Stimulated activated CD4-positive, alpha-beta T cell treated with anti-CD3 and anti-CD28 coated beads, Interleukin-2, amount 100 ng/mL, for 4 hours (primary cell): ENCODE measurements around the gene TBC1D20.
"Not testable (repeated sequence)": the region's sequence is repeated elsewhere in the genome, so short reads cannot be mapped to it uniquely, and the experiment has no call there.

Experiments
- DNase-seq: peaks from one replicate; pipeline ENCODE4 v3.0.0-alpha.2; 2020; ENCODE audit warnings: low read depth

The TBC1D20 gene, protein sequence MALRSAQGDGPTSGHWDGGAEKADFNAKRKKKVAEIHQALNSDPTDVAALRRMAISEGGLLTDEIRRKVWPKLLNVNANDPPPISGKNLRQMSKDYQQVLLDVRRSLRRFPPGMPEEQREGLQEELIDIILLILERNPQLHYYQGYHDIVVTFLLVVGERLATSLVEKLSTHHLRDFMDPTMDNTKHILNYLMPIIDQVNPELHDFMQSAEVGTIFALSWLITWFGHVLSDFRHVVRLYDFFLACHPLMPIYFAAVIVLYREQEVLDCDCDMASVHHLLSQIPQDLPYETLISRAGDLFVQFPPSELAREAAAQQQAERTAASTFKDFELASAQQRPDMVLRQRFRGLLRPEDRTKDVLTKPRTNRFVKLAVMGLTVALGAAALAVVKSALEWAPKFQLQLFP

DNA sequence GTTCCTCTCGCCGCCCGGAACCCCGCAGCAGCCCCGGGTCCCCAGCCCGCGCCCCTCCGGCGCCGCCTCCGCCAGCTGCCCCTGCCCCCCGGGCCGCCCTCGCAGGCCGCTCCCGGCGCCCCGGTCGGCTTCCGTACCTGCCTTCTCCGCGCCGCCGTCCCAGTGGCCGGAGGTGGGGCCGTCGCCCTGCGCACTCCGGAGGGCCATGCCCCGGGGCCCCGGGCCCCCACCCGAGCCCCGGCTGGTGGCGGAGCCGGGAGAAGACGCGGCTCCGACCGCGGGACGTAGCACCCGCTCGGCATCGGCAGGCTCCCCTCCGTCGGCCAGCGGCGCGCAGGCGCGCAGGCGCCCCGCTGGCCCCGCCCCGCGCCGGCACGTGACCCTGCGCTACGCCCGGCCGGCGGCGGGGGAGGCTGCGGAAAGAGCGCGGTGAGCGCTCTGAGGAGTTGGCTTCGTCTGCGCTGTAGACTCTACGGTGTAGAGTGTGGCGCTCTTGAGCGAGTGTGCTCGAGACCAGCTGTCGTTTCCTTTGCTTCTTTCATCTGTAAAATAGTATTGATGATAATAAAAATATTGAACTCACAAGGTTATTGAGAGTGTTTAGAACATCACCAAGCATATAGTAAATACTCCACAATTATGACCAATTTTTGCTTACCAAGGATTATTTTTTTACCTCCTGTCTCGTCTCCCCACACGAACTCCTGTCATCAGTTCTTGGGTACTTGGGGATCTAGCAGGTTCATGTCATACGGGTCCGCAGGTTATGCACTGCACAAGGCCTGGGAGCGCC, at the start of gene TBC1D20:
TSS of gene TBC1D20 (minus strand) at position 335 of the 793 bp plus-strand sequence. CDS start at position 207, 128 bp downstream.
- DNase-seq = peak; percentile 81

DNA sequence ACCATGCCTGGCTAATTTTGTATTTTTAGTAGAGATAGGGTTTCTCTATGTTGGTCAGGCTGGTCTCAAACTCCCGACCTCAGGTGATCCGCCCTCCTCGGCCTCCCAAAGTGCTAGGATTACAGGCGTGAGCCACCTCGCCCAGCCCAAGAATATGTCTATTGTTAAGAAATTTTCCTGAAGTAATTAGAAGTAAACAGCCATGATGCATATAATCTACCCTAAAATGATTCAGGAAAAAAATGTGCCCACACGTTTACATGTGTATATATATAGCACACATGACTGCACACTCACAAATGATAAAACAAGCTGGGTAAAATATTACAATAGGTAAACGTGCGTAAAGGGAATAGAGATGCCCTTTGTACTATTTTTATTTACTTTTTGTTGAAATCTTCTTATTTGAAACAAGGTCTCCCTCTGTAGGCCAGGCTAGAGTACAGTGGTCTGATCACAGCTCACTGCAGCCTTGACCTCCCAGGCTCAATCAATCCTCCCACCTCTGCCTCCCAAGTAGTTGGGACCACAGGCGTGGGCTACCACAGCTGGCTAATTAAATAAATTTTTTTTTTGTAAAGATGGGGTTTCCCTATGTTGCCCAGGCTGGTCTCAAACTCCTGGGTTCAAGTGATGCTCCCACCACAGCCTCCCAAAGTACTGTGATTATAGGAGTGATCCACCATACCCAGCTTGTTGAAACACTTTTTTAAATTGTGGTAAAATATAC, 48.2 kb upstream of the TBC1D20 start:
- not testable (repeated sequence) for DNase-seq

DNA sequence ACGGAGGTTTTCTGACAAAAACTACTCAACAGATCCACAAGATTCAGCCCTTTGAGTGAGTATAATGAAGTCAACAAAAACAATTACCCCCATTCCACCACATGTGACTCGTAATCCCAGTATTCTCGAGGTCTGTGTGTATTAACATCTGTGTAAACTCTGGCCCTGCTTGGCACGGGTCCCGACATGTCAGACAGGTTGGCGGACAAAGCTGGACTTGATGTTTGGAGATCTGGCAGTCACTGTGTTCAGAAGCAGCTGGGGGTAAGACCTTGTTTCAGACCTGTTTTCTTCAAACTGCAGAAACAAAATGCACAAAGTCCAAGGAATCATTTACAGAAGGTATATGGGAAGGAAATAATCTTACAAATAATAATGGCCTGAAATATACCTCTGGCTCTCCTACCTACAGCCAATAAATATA, 46.0 kb upstream of the TBC1D20 start:
- DNase-seq = not testable (repeated sequence)

DNA sequence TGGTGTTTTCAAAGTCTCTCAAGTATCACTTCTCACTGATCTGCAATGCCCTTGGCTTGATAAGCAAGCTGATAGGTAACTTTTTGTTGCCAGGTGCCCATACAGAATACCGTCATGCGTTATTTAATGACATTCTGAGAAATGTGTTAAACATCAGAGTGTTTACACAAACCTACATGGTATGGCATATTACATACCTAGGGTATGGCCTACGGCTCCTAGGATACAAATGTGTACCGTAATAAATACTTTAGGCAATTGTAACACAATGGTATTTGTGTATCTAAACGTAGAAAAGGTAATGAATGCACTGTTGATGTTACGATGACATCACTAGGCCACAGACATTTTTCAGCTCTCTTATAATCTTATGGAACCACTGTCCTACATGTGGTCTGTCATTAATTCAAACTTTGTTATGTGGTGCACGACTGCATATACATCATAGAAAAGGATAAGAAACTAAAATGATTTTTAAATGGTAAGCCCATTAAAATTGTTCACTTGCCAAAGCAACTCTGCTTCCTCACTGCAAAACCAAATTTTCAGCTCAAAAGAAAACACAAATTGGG, 45.5 kb upstream of the TBC1D20 start:
- no peak for DNase-seq

DNA sequence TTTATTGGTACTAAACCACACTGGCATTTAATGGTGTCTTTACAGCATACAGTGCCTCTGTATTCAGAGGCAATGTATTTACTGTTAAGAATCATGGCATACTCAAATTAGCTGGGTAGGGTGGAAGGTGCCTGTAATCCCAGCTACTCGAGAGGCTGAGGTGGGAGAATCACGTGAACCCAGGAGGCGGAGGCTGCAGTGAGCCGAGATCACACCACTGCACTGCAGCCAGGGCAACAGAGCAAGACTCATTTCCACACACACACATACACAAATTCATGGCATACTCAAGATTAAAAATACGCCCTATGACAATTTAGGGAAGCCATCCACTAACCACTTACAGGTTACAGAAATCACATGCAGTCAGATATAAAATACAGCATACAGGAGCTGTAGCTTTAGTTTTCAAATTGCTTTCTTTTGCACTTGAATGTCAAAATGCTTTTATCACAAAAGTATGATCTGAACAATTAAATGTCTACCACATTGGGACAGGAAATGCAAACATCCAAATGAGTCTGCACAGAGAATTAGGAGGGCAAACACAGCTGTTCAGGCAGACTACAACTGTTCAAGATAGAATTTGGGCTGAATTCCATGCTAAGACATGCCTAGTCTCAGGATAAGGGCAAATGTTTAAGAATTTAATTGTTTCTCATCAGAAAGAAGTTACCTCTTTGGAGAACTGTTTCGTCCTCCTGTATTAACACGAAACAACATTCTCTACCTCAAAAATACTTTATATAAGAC, 44.8 kb upstream of the TBC1D20 start:
- DNase-seq = no peak

DNA sequence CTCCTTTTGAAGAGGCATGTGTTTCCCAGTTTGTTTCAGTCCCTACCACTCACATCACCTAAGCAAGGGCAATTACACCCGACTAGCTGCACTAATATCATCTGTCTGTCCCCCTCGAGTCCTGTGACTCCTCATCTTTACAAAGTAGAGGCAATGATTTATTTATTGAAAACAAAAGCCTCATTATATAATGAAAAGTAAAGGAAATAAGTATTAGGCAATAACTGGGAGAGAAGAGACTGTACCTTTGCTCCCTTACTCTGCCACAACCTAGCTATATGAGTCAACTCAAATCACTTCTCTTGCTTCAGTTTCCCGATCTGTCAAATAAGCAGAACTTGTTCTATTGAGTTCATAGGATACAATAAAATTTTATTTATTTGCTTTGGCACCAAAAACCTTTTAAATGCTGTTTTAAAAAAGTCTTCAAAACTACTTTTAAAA, 42.3 kb upstream of the TBC1D20 start:
- DNase-seq = no peak

DNA sequence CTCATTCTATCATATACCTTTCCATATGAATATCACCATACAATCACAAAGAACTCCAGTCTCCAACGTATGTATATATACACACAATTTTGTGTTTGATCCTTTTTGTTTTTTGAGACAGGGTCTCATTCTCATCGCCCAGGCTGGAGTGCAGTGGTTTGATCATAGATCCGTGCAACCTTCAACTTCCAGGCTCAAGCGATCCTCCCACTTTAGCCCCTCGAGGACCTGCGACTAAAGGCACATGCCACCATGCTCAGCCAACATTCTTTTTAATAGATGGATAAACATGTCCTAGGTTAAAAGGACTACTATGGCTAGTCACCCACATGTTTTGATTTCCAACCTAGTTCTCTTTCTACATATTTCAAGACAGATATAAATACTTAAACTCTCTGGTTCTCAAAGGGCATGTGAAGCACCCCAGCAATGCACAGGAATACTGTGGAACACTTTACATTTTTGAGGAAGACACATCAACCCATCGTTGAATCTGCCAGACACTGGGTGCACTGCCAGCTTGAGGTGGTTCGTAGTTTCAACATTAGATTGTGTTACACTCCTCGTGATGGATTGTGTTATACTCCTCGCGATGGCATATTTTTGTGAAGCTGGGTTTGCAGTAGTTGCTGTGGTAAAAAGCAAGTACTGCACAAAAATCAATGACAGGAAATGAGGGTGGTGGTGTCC, 40.9 kb upstream of the TBC1D20 start:
- no peak for DNase-seq

DNA sequence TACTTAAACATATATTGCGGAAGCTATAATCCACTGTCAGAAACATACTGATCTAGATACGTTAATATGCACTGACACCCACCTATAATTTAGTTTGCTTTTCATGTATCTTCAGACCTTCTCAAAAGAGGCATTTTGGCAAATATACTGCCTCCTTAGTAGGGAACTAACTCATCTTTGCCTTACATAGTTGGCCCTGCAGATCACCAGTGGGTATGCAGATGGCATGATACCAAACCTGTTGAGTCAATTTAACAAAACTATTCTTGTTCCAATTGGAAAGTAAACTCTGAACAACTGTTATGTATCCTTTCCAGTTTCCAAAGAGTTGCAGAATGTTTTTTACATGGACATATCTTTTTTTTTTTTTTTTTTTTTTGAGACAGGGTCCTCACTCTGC, 35.6 kb upstream of the TBC1D20 start:
- DNase-seq = no peak

DNA sequence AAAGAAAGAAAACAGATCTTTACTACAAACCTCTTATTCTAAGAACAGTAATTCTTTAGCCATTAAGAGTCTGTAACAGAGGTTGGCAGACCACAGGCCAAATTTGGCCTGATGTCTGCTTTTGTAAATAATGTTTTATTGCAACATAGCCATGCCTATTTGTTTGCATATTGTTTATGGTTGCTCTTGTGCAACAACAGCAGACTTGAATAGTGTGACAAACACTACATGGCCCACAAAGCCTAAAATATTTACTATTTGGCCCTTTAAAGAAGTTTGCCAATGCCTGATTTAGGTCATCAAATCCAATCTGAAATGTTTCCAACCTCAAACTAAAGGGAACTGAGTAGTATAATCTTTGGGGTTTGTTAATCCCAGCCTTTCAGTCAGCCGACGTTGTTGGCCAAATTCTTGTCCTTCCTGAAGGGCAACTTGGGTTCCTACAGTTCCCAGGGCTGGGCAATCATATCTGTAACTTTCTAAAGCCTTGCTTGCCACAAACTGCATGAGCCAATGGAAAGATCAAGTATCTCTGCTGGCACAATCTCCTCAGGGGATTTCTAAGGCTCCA, 33.9 kb upstream of the TBC1D20 start:
- no peak for DNase-seq

DNA sequence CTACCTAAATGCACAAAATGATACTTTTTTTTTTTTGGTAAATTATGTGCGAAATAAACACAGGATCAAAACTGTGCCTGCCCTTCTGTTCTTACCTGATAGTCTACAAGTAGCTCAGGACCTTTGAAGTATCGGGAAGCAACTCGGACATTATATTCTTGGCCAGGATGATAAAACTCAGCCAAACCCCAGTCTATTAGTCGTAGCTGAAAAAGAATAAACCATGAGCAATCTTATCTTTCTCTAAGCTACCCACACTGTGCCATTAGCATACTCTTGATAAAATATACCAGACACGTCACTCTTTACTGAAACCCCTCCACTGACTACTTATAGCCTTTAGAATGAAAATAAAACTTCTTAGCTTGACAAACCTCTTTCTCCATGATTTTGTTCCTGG, 29.8 kb upstream of the TBC1D20 start:
- no peak for DNase-seq

DNA sequence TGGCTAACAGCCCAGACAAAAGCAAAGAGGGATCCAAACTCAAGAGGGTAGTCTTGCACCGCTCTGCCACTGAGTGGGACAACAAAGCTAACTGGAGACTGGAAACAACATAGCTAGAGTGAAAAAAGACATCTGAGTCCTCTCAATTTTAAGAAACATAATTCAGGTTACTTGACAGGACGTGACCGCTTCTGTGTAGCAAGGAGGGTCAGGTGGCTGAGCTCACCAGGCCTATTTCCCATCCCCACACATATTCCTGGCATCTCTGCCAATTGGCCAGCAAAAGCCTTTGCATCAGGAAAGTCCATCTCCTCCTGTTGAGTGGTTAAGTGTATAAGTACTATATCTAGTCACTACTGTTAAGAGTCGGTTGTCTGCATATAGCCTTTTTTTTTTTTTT, 25.3 kb upstream of the TBC1D20 start:
- no peak for DNase-seq

DNA sequence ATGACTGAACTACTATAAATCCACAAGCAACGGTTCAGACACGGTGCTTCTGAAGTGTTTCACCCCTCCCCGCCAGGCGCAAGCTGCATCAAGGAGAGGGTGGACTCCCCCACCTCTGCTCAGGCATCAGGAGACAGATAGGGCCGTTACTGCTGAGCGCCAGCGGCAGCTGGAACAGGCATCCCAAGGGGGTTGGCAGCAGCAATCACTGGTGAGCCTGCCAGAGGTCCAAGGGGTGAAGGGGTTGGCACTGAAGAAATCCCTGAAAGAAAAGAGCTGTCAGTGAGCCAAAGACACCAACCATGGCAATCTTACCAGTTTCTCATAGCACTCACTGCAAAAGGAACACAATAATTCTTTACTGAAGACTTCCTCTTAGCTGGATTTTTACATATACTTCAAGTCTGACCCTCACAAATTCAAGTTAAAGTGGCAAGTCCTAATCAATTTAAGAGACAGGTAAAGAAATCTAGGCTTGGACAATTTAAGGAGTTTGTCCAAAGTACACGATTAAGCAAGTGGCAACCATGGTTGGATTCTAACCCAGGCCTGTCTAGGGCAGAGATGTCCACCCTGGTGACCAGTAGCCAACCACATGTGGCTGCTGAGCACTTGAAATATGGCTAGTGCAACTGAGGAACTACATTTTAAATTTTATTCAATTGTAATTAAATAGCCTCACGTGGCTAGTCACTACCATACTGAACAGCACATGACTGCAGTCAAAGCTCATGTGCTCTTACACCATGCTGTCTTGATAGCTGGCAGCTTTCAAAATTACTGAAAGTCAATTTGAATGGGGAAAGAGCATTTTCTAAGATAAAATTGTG, 21.7 kb upstream of the TBC1D20 start:
- DNase-seq = no peak

DNA sequence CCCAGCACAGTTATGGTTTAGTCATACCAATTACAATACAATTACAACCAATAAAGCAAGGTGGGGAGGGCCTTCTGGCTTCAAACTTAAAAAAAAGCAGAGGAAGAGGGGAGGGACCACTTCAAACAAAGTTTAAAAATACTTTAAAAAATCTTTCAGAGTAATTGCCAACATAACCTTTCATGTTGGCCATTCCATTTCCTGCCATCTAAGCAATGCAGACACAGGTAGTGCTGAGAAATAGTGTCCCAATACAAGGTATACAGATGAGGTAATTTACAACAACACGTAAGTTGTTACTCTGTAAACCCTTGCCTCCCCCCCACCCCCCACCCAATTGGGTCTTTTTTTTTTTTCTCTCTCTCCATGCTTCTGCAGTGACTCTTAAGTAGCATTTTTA, 18.8 kb upstream of the TBC1D20 start:
- no peak for DNase-seq

DNA sequence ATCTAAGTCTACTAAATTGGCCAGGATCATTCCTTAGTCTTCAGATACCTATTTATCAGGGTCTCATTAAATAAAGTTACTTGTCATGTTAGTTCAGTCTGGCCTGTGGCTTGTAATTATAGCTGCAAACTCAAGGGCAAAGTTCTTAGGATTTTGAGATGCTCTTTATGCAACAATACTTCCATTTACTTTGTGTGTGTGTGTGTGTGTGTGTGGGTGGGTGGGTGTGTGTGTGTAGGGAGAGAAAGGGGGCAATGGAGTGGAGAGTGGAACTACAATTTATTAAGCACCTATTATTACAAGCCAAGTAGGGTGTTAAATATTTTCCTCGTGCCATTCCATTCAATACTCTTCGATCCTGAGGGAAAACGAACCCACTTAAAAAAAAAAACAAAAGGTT, 17.7 kb upstream of the TBC1D20 start:
- DNase-seq = no peak

DNA sequence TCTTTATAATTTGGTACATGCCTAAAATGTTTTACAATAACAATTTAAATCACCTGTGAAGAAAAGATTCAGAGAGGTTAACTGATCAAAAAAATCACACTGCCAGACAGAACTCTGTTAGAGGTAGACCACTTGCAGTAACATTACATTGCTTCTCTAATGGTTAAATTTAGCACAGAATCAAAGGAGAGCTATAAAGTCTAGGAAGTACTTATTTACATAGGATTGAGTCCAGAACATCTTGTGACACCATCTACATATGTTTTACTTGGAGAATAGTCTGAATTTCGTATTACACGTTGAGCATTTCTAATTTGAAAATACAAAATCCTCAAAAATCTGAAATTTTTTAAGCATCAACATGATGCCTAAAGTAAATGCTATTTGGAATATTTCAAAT, 17.2 kb upstream of the TBC1D20 start:
- DNase-seq = no peak

DNA sequence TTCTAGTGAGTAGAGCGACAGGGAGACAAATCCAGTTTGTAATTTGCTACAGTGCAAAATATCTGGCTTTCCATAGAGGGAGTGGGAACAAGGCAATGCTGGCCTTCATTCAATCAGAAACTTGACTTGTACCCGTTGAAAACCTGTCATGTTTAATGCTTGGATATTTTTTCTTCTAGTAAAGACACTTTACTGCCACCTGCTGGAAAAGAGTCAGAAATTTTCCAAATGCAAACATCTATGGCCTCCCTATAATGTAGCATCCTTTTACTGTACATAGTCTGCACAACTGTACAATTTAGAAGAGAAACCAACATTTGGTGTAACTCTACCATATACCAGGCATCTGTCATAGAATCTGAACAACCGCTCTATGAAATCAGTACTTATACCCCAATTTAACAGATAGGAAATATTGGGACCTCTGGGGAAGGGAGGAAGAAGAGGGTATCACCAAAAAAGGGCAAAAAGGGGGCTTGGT, 16.7 kb upstream of the TBC1D20 start:
- peak; percentile 12 for DNase-seq

DNA sequence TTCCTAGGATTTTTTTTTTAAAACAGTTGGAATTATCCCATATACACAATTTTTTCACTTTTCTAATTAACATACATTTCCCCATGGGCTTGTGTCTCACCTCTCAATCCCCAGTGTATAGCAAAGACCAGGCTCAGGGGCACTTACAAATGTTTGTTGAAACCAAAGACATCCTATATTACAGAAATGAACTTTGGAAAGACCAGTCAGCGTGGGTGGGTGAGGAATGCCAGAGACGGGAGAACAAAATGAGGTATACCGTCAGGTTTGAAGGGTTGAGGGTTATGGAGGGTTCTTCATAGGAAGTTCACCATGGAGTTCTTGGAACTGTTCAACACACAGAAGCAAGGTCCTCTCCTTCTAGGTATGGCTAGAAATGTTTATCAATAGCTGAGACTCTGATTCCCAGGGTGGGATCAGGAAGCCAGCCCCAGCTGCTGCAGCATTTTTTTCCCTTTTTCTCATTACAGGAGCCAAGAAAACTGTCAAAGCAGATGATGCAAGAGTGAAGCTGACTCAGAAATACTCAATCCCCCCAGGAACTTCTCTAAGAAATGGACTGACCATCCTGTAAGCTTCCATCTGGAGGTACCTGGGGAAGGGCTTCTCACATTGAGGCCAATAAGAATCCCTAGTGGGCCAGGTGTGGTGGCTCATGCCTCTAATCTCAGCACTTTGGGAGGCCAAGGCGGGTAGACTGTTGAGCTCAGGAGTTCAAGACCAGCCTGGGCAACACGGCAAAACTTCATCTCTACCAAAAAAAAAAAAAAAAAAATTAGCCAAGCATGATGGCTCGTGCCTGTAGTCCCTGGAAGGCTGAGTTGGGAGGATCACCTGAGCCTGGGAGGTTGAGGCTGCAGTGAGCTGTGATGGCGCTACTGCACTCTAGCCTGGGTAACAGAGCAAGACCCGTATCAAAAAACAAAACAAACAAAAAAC, 15.9 kb upstream of the TBC1D20 start:
- DNase-seq = no peak

DNA sequence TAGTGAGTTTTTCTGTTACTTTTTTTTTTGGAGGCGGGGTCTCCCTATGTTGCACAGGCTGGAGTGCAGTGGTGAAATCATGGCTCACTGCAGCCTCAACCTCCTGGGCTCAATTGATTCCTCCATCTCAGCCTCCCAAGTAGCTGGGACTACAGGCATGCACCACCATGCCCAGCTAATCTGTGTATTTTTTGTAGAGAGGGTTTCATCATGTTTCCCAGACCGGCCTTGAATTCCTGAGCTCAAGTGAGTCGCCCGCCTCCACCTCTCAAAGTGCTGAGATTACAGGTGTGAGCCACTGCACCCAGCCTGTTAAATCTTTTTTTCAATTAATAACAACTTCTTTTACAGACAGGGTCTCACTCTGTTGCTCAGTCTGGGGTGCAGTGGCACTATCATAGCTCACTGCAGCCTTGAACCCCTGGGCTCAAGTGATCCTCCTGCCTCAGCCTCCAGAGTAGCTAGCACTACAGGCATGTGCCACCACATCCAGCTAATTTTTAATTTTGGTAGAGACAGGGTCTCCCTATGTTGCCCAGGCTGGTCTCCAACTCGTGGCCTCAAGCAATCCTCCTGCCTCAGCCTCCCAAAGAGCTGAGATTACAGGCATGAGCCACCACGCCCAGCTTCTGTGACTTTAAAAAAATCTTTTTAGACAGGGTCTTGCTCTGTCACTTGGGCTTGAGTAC, 14.4 kb upstream of the TBC1D20 start:
- DNase-seq = not testable (repeated sequence)
